ENCODE data around the gene TMX1.

DNA sequence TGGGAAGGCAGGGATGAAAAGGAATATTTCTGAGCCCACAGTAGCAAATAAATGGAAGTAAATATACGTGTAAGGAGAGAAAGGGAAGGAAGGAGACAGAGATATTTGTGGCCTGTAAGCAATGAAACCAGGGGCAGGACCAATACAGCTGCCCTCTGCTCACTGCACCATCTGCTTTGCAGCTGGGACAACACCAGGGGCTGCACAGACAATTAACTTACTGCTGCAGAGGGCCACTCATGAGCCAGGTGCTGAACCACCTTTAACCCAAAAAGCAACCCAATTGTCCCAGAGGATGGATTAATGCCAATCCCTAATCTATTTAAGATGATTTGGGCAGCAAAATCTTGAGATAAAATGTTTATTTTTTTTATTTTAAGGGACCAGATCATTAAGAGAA, 30.6 kb upstream of the TMX1 start:
- TF ChIP-seq EZH2 (IDR thresholded peaks at IDR 0.05) (no peak), POLR2AphosphoS5 (IDR thresholded peaks at IDR 0.05; ENCODE audit: borderline replicate concordance, low read depth, low read length) (no peak)

Data from SK-N-MC (cell line).